ENCODE measurements around the gene CHAF1B.
A peak's percentile ranks its signal among the peaks of the same experiment; 100 is the strongest.
"Not testable (repeated sequence)": the region's sequence is repeated elsewhere in the genome, so short reads cannot be mapped to it uniquely, and the experiment has no call there.

Gene CHAF1B

DNA sequence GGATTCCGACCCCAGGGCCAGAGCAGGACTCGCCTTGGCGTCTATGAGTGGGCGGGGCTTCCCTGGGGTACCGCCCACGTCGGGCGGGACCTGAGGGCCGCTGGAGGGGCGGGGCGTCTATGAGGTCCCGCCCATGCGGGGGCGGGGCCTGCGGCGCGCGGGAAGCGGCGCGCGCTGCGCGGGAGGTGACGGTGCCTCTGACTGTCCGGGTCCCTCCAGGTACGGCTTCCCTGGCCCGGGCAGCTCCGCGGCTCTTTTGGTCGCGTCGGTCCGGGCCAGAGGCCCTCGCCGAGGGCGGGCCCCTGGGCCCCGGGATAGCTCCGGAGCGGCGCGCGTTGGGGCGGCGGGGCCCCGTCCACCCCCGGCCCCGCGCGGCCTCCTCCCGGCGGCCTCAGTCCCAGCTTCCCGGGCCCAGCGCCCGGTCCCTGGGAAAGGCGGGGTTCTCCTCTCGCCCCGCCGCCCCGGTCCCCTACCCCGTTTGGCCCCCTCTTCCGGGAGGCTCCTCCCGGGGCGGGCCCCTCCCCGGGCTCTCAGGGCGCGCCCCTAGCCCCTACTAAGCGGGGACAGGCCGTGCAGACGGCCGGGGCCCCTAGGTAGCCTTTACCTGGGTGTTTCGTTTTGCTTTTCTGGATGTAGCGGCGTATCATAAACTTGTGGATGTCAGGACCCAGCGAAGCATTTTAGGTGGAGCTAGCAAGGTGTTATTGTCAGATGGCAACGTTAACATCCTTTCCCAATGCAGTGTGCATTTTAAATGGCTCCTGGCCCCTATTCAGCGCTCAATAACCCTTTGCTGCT lies at the start of gene CHAF1B:
TSS of gene CHAF1B (plus strand) at position 160 of the 798 bp plus-strand sequence. CDS start 745 bp downstream, outside the sequence.
- DNase-seq = peak; percentile 74

- DNase-seq = peak; percentile 68
These were observed 48.1 kb upstream of the CHAF1B start for GRCh38 chr21:36337099-36337509.

DNA sequence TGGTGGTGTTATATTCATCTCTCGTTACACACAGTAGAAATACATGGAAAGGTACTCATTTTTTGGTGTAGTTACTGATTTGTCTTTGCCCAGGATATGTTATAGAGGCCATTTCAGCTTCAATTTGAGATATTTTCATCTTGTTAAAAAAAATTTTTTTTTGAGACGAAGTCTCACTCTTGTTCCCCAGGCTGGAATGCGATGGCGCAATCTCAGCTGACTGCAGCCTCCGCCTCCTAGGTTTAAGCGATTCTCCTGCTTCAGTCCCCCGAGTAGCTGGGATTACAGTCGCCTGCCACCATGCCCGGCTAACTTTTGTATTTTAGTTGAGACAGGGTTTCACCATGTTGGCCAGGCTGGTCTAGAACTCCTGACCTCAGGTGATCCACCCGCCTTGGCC lies 46.2 kb upstream of the CHAF1B start:
- DNase-seq = no peak

DNA sequence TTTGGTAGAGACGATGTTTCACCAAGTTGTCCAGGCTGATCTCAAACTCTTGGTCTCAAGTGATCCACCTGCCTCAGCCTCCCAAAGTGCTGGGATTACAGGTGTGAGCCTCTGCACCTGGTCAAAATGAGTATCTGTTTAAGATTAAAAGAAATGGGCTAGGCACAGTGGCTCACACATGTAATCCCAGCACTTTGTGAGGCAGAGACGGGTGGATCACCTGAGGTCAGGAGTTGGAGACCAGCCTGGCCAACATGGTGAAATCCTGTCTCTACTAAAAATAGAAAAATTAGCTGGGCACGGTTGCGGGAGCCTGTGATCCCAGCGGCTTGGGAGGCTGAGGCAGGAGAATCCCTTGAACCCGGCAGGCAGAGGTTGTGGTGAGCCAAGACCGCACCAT lies 42.6 kb upstream of the CHAF1B start:
- DNase-seq = not testable (repeated sequence)

DNA sequence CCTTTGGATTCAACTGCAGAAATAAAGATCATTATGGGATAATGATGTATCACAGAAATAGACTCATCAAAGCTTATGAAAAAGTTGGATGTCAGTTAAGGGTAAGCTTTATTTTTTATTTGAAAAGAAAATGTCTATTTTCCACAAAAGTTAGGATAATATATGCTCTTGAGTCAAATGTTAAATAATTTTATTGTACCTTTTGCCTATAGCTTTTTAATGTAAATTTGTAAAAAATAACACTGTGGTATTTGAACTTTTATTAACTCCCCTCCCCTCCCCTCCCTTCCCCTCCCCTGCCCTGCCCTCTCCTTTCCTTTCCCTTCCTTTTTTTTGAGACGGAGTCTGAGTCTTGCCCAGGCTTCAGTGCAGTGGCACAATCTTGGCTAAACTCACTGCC lies 40.3 kb upstream of the CHAF1B start:
- no peak for DNase-seq

DNA sequence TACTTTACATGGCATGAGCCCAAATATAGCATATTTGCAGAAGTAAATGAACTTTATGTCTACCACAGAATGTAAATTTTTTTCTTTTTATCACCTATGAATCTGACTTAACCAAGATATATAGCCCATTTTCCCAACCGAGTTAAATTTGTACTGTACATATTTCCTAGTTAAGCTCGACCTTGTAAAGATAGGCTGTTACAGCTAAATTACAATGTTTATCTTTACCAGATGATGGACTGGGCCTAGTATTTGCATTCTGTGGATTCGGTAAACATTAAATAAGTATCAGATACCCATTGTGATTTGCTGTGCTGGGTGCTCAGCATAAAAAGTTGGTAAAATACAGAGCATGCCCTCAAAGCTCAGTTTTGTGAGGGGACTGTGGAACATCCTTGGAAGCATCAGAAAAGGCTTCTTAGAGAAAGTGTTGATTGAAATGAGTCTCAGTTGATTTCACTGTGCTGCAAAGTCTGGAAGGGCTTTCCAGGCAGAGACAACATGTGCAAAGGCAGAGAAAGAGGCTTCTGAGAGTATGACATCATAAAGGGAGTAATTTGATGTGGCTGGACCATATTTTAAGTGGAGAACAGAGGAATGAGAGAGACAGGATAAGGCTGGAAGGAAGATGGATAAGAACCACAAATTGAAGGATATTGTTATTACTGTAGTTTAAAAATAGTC lies 37.8 kb upstream of the CHAF1B start:
- DNase-seq = peak; percentile 22

DNA sequence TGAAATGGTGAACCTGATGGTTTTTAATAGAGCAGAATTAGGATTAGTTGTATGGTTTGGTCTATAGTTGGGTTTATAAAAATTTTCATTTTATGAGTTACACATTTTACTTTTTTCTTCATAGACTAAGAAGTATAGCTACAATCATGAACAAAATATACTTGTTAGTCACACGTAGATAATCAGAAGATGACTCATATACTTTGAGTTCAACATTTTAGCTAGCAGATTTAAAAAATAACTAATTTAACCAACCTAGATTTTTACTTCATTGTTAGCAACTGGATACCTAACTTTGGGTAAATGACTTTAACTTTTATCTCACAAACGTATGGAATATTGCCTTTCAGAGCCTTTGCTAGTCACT lies 37.2 kb upstream of the CHAF1B start:
- DNase-seq = peak; percentile 13

GRCh38 chr21:36349315-36349714 lies 35.9 kb upstream of the CHAF1B start:
- DNase-seq = no peak

GRCh38 chr21:36350282-36350910 lies 34.8 kb upstream of the CHAF1B start:
- peak; percentile 37 for DNase-seq

- DNase-seq = no peak
These were observed 30.1 kb upstream of the CHAF1B start for GRCh38 chr21:36354918-36355680.

DNA sequence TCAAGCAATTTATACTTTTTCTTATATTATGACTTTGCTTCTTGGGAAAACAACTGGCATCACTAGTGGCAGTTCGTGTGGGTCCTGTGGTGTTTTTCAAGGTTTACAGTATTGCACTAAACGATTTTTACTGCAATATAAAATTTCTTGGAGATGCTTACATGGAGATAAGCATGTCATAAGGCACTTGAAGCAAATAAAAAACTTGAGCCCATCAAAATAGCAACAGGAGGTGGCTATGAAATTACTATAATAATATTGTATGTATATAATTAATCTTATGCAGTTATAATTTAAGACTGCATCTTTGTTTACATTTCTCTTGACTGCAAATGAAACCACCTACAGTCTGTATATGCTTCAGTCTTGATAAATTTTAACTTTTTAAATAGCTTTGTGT lies 29.3 kb upstream of the CHAF1B start:
- no peak for DNase-seq

- DNase-seq = no peak
These were observed 26.0 kb upstream of the CHAF1B start for GRCh38 chr21:36359185-36359584.

DNA sequence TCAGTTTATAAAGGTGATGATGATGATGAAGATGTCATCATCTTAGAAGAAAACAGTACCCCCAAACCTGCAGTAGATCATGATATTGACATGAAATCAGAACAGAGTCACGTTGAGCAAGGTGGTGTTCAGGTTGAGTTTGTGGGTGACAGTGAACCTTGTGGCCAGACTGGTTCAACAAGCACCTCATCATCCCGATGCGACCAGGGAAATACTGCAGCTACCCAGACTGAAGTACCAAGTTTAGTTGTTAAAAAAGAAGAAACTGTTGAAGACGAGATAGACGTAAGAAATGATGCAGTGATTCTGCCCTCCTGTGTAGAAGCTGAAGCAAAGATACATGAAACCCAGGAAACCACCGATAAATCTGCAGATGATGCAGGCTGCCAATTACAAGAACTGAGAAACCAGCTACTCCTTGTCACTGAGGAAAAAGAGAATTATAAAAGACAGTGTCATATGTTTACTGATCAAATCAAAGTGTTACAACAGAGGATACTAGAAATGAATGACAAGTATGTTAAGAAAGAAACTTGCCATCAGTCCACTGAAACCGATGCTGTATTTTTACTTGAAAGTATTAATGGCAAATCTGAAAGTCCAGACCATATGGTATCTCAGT lies 16.0 kb upstream of the CHAF1B start:
- DNase-seq = no peak

- no peak for DNase-seq
These were observed 9.2 kb upstream of the CHAF1B start for GRCh38 chr21:36375994-36376393.

GRCh38 chr21:36377391-36377842 lies 7.8 kb upstream of the CHAF1B start:
- DNase-seq = no peak

- DNase-seq = no peak
These were observed 5.9 kb upstream of the CHAF1B start for GRCh38 chr21:36379251-36379650.

DNA sequence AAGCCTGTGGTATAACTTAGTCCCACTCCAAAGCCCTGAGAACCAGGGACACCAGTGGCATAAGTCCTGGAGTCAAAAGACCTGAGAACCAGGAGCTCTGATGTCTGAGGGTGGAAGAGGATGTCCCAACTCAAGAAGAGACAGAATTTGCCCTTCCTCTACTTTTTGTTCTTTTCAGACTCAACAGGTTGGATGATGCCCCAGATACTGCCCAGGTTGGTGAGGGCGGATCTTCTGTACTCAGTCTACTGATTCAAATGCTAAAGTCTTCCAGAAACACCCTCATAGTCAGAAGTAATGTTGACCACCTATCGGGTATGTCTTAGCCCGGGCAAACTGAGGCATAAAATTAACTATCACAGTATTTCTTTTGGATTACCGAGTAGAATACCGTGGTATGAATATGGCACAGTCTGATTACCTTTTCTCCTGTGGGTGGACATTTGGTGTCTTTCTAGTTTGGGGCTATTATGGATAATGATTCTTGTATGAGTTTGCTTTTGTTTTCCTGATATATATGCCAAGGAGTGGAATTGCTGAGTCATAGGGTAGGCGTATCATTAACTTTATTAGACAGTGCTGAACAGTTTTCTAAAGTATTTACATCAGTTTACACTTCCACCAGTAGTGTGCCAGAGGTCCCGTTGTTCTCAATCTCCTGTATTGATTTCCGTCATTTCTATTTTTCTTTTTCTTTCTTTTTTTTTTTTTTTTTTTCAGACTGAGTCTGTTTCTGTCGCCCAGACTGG lies 3.2 kb upstream of the CHAF1B start:
- DNase-seq = no peak

- not testable (repeated sequence) for DNase-seq
These were observed 2.5 kb upstream of the CHAF1B start for GRCh38 chr21:36382722-36383121.

- DNase-seq = no peak
These were observed 333 bp upstream of the CHAF1B start for GRCh38 chr21:36384885-36385232.

DNA sequence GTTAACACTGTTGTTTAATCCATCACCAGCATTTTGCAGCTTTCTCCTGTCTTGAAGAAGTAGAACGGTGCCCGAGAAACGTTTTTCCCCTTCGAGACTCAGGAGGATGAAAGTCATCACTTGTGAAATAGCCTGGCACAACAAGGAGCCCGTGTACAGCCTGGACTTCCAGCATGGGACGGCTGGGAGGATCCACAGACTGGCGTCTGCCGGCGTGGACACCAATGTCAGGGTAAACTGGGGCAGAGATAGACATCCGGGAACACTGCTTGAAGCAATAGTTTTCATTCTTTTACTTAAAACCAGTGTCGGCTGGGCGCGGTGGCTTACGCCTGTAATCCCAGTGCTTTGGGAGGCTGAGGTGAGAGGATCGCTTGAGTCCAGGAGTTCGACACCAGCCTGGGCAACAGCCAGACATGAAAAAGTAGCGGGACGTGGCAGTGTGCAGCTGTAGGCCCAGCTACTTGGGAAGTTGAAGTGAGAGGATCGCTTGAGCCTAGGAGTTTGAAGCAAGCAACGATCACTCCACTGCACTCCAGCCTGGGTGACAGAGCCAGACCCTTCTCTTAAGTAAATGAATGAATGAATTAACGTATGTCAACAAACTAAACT lies 945 bp downstream of the CHAF1B start:
- no peak for DNase-seq

GRCh38 chr21:36388096-36388495 lies 2.9 kb downstream of the CHAF1B start:
- DNase-seq = no peak

GRCh38 chr21:36388835-36389234 lies 3.6 kb downstream of the CHAF1B start:
- DNase-seq = peak; percentile 53

Data from fibroblast of upper back skin (primary cell).